ENCODE results near the gene TCN2.

- no peak for TF ChIP-seq CTCF (IDR thresholded peaks at IDR 0.05)
- no peak for TF ChIP-seq REST (IDR thresholded peaks at IDR 0.05; ENCODE audit: insufficient read depth in 1 of 2, low read depth in 2 of 2, low read length in 1 of 2)
These were observed 61.4 kb downstream of the TCN2 start for GRCh38 chr22:30668386-30668710.
